Transverse colon (tissue), 4 donors: Measurements from ENCODE around the gene MAB21L3. TPM values are rescaled to one million over a fixed set of nuclear protein-coding genes. Genes with fewer than 3 reads are reported as not detected.

Experiments used
- DNase-seq: peaks from one replicate; pipeline ENCODE4 v3.0.0-alpha.2; 2019
- H3K27ac ChIP-seq, 4 donors: fragments of 200-600 bp; sonication (generic); 2 replicates each; pipeline ENCODE4 v1.5.1; 2016 to 2018; ENCODE audit warnings: inconsistent platforms in 4 of 4
- H3K27me3 ChIP-seq: fragments of 200-600 bp; sonication (generic); 2 replicates; pipeline ENCODE4 v1.5.1; 2017; ENCODE audit warnings: inconsistent platforms
- H3K36me3 ChIP-seq, 4 donors: fragments of 200-600 bp; sonication (generic); 2 replicates each; pipeline ENCODE4 v1.5.1; 2017 to 2019; ENCODE audit warnings: inconsistent platforms in 4 of 4
- H3K4me1 ChIP-seq, 4 donors: fragments of 200-600 bp; sonication (generic); 2 replicates each; pipeline ENCODE4 v1.5.1; 2017 to 2020; ENCODE audit warnings: inconsistent platforms in 4 of 4
- H3K4me3 ChIP-seq, 4 donors: fragments of 200-600 bp; sonication (generic); 1 replicate in 1 of 4; 2 replicates in 3 of 4; pipeline versions ENCODE4 v1.5.1 to v1.6.1; 2017 to 2019; ENCODE audit warnings: inconsistent platforms in 4 of 4
- H3K9me3 ChIP-seq, 2 donors: fragments of 200-600 bp; sonication (generic); 2 replicates each; pipeline ENCODE4 v1.5.1; 2017 to 2019; ENCODE audit warnings: inconsistent platforms in 2 of 2
- EP300 ChIP-seq: sonication (generic); formaldehyde crosslinking; IDR thresholded peaks from one replicate; pipeline ENCODE4 v1.6.1; 2017; ENCODE audit warnings: antibody characterized with exemption, low read depth
- POLR2A ChIP-seq: fragments of 450-650 bp; IDR thresholded peaks from one replicate; pipeline ENCODE4 v1.6.1; 2016; ENCODE audit warnings: antibody characterized with exemption, mild to moderate bottlenecking, moderate library complexity
- POLR2AphosphoS5 ChIP-seq, 3 donors: sonication (generic); formaldehyde crosslinking; IDR thresholded peaks; one replicate each; pipeline ENCODE4 v1.6.1; 2016; ENCODE audit warnings: antibody characterized with exemption in 3 of 3
- WGBS, 2 donors: methylation state at CpG; one replicate each; pipeline ENCODE4 v1.1.5; 2018; ENCODE audit warnings: low coverage in 1 of 2; 5-methylcytosine and 5-hydroxymethylcytosine counted together
- in situ Hi-C, 4 donors: fragments of 200-750 bp; cut with MboI; loops; one replicate each; pipeline versions ENCODE4 v1.15.0 to v1.15.1; 2017; ENCODE audit warnings: low sequenced_read_pairs in 3 of 4, low pct_ligation_motif_present in 1 of 4, low pct_unique_long_range_greater_than_20kb in 1 of 4
- intact Hi-C: fragments of 100-400 bp; cut with DNase I; formaldehyde crosslinking; loops from one replicate; pipeline ENCODE4 v1.15.1; 2023; ENCODE audit warnings: low total_unique reads
- total RNA-seq, 4 donors: library from RNA; depleted of rRNA; stranded (reverse); fragments of >200 nt; gene quantifications; one replicate each; pipeline ENCODE4 v1.1.0, GENCODE V29; 2016
- TF ChIP-seq, protein P1 (sequence below), 5 experiments: fragments of 200-600 bp in 3 of 5; fragments of 450-650 bp in 2 of 5; sonication (generic) in 3 of 5; IDR thresholded peaks; 1 replicate in 2 of 5; 2 replicates in 3 of 5; pipeline ENCODE4 v1.5.1; 2016 to 2017; ENCODE audit warnings: antibody characterized with exemption in 5 of 5, inconsistent platforms in 3 of 5, mild to moderate bottlenecking in 2 of 5, moderate library complexity in 1 of 5

Gene MAB21L3
- total RNA-seq, 4 donors from 2014 or later = 0.20 to 9.4 (median 4.8) TPM

DNA sequence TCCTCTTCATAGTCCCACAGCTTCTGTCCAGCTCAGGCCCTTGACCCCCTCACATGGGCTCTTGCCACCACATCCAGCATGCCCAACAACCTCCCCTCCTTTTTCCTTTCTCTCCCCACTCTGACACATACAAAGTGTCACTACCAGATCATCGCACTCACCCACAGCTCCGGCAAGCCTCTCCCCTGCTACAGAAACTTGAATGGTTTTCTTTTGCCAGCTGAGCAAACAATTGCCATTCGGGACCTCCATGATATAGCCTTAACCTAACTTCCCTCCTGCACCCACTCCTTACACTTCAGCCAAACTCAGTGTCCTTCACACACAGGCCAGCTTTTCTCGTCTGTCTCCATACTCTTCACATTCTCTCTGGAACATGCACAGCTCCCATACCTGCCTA, 43.3 kb downstream of the MAB21L3 start:
- Histone ChIP-seq H3K27me3 (no peaks in the 10 kb centered on the region), H3K4me1 (peaks cover 3 to 37% (median 24%) of the 10 kb centered on the region in 4 donors), H3K9me3 (no peaks in the 10 kb centered on the region), H3K36me3 (no peaks in the 10 kb centered on the region), H3K4me3 (no peak overlapping the region), H3K27ac (no peak overlapping the region)
- no peak for DNase-seq
- in situ Hi-C loops = loop anchor here in 2 of 4 donors (10.0 to 25.0 kb wide), 2 partner anchors 208 to 330 kb away; partner anchors contain the start of gene ATP1A1 (in 2 of the 2)
- 71 to 91% methylated on average over 4 of the region's 4 CpGs for WGBS, 2 donors
- intact Hi-C loops = loop anchor here (5.0 kb wide), 1 partner anchor 333 kb away; no protein-coding TSS in a partner anchor
- TF ChIP-seq, protein P1, sequence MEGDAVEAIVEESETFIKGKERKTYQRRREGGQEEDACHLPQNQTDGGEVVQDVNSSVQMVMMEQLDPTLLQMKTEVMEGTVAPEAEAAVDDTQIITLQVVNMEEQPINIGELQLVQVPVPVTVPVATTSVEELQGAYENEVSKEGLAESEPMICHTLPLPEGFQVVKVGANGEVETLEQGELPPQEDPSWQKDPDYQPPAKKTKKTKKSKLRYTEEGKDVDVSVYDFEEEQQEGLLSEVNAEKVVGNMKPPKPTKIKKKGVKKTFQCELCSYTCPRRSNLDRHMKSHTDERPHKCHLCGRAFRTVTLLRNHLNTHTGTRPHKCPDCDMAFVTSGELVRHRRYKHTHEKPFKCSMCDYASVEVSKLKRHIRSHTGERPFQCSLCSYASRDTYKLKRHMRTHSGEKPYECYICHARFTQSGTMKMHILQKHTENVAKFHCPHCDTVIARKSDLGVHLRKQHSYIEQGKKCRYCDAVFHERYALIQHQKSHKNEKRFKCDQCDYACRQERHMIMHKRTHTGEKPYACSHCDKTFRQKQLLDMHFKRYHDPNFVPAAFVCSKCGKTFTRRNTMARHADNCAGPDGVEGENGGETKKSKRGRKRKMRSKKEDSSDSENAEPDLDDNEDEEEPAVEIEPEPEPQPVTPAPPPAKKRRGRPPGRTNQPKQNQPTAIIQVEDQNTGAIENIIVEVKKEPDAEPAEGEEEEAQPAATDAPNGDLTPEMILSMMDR (IDR thresholded peaks at IDR 0.05) = no peak
- TF ChIP-seq EP300 = no peak
- no peak for TF ChIP-seq POLR2A
- no peak for TF ChIP-seq POLR2AphosphoS5 (IDR thresholded peaks at IDR 0.05)

DNA sequence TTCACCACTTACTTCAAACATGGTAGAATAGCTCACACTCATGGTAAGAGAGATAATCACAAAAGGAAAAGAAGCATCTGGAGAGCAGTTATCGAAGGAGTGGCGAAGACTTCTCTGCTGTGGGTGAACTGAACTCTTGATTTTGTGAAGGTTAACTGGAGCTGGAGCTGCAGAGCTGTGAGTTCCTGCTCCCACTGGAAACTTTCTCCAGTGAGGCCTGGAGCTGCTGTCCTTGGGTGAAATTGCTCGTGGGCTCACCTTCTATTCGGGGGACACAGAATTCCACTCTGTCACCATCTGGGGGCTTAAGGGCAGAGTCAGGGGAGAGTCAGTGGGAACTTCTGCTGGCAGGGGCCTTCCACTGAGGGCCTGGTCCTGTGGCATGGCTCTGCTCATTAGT, 45.9 kb downstream of the MAB21L3 start:
- DNase-seq = no peak
- H3K27ac ChIP-seq = no peak overlapping the region
- TF ChIP-seq POLR2AphosphoS5 (IDR thresholded peaks at IDR 0.05) (no peak), POLR2A (no peak), EP300 (no peak)
- TF ChIP-seq, protein P1 (IDR thresholded peaks at IDR 0.05) = no peak
- 87 to 100% methylated on average over 3 to 4 of the region's 4 CpGs for WGBS, 2 donors
- no peak overlapping the region for H3K4me3 ChIP-seq
- in situ Hi-C loops (loop anchor here in 2 of 4 donors (10.0 to 25.0 kb wide), 2 partner anchors 205 to 328 kb away; partner anchors contain the start of gene ATP1A1 (in 2 of the 2)), intact Hi-C loops (no loop called here)
- no peaks in the 10 kb centered on the region for H3K9me3 ChIP-seq
- no peaks in the 10 kb centered on the region for H3K27me3 ChIP-seq
- H3K4me1 ChIP-seq = peaks cover 0 to 22% (median 18%) of the 10 kb centered on the region in 4 donors
- no peaks in the 10 kb centered on the region for H3K36me3 ChIP-seq

DNA sequence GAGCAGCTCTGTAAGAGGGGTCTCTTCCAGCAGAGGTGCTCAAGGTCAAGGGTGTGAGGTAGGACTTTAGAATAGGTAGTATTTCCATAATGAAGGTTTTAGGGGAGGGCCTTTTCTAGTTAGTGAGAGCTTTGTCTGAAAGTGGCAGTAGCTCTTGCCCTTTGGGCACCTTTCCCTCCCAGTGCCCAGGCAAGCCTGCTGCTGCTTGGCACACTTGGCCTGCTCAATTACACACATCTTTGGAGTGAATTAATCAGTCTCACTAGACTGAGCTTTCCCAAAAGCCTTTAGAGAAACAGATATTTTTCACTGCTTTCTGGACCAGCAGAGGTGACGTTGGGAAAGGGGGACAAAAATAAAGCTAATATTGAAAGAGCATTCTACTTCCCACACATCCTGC, 48.0 kb downstream of the MAB21L3 start:
- no peak for TF ChIP-seq POLR2A
- no peak for TF ChIP-seq EP300
- TF ChIP-seq POLR2AphosphoS5 (IDR thresholded peaks at IDR 0.05) = no peak
- TF ChIP-seq, protein P1 (IDR thresholded peaks at IDR 0.05) = no peak
- intact Hi-C loops (no loop called here), in situ Hi-C loops (loop anchor here in 2 of 4 donors (10.0 to 25.0 kb wide), 2 partner anchors 203 to 326 kb away; partner anchors contain the start of gene ATP1A1 (in 2 of the 2))
- no peak for DNase-seq
- Histone ChIP-seq H3K4me3 (no peak overlapping the region), H3K4me1 (peaks cover 0 to 3% (median under 1%) of the 10 kb centered on the region in 4 donors), H3K27ac (no peak overlapping the region), H3K27me3 (no peaks in the 10 kb centered on the region), H3K36me3 (no peaks in the 10 kb centered on the region), H3K9me3 (no peaks in the 10 kb centered on the region)
- 71 to 75% methylated on average over 1 of the region's 1 CpG for WGBS, 2 donors

- no peak for DNase-seq
- TF ChIP-seq, protein P1 (IDR thresholded peaks at IDR 0.05) = no peak
- TF ChIP-seq POLR2AphosphoS5 (IDR thresholded peaks at IDR 0.05) (no peak), EP300 (no peak)
- in situ Hi-C loops (loop anchor here in 2 of 4 donors (10.0 to 25.0 kb wide), 2 partner anchors 203 to 325 kb away; partner anchors contain the start of gene ATP1A1 (in 2 of the 2)), intact Hi-C loops (no loop called here)
- 50 to 57% methylated on average over 1 of the region's 1 CpG for WGBS, 2 donors
- Histone ChIP-seq H3K9me3 (no peaks in the 10 kb centered on the region), H3K36me3 (no peaks in the 10 kb centered on the region), H3K4me1 (peaks cover 1 to 5% (median 4%) of the 10 kb centered on the region in 4 donors), H3K4me3 (no peak overlapping the region), H3K27me3 (no peaks in the 10 kb centered on the region), H3K27ac (no peak overlapping the region)
Measured at GRCh38 chr1:116159611-116160010, 48.4 kb downstream of the MAB21L3 start.
